Activated CD4-positive, alpha-beta T cell treated with anti-CD3 and anti-CD28 coated beads, Interleukin-2, amount 50 U/mL, for 4 hours (primary cell): ENCODE measurements around the gene SCNM1.
A peak's percentile ranks its signal among the peaks of the same experiment; 100 is the strongest.
"Not testable (repeated sequence)": the region's sequence is repeated elsewhere in the genome, so short reads cannot be mapped to it uniquely, and the experiment has no call there.

Experiments used
- DNase-seq, 2 experiments: peaks; one replicate each; pipeline ENCODE4 v3.0.0-alpha.2; 2020

The SCNM1 gene

DNA sequence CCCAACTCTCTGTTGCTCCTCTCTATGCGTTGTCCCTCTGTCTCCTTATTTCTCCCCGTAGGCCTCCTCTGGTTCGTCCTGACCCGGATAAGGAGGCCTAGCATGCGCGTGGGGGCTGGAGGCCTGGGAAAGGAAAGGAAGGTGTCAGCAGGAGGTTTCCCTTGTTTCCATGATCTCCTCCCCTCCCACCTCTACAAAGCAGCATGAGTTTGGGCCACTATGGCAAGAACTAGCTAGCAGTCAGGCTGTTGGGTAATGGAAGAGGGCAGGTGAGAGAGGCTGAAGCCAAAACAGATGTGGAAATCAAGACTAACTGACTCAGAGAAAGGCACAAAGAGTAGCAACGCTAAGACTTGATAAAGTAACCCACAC, 18.8 kb upstream of the SCNM1 start:
- no peak for DNase-seq

DNA sequence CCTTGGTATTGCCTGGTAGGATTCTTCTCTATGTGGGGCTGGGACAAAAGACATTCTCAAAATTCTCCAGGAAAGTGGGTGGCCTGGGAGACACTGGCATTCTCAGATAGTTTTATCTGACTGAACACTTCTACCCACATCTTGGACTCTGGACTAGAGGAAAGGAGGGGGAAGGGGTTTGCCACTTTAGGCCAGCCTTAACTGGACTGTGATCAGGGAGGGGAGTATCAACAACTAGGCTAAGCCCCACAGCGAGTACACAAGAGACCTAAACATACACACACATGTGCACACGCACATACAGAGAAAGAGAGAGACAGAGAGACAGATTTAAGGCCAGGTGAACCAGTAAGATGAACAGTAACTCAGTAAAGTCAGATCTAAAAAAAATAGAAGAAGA, 18.3 kb upstream of the SCNM1 start:
- DNase-seq, result no peak

DNA sequence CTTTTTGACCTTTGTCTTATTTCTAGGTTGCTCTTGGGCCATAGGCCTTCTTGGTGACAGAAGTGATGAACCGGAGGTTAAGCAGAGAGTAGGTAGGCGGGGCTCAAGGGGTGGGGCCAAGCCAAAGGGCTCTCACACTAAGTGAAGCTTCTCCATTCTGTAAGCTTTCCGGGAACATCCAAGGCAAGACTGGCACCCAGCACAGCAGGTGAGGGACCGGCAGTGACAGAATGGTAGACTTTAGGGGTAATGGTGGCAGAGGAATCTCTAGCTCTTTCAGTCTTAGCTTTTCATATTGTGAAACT, 9.5 kb upstream of the SCNM1 start, which contains the start of gene TNFAIP8L2:
TNFAIP8L2 (plus strand) TSS at position 135 of the 305 bp plus-strand sequence. CDS start 2,049 bp downstream, outside the sequence.
- peak; percentile 68 to 75 for DNase-seq

DNA sequence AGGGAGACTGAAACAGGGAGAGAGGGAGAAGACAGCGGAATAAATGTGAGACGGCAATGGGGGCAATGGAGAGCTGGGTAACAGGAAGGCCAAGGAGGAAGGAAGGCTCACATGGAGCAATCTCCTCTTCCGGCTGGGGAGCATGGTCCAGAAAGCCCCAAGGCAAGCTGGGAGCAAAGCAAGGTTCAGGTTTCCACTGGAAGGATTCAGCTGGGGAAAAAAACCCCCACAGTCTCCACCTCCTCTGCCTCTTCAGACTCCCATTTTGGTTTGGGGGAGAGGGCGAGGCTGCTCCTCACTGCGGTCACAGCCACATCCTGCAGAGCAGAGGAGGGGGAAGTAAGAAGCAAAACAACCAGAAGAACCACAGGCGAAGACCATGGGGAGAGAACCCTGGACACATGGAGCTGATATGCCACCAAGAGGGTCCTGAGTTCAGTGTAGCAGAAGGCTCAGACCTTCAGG, 8.8 kb upstream of the SCNM1 start:
- DNase-seq, result peak in 1 of 2 experiments; percentile 27

DNA sequence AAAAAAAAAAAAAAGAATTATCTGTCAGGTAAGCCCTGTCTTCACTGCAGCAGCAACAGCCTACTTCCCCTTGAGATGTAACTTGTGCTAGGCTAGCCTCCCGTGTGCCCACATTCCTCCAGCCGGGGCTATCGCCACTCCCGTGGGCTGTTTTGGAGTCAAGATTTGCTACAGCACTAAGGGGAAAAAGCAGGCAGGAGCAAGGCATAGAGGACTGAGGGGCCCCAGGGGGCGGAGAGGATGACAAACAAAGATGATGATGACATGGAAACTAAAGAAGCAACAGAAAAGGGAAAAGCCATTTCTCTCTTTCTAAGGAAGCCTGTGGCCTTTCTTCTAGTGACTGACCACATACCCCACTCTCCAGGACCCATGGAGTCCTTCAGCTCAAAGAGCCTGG, 7.6 kb upstream of the SCNM1 start:
- peak; percentile 44 for DNase-seq

DNA sequence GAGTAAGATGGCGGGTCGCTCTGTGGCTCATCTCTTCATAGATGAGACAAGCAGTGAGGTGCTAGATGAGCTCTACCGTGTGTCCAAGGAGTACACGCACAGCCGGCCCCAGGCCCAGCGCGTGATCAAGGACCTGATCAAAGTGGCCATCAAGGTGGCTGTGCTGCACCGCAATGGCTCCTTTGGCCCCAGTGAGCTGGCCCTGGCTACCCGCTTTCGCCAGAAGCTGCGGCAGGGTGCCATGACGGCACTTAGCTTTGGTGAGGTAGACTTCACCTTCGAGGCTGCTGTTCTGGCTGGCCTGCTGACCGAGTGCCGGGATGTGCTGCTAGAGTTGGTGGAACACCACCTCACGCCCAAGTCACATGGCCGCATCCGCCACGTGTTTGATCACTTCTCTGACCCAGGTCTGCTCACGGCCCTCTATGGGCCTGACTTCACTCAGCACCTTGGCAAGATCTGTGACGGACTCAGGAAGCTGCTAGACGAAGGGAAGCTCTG, 7.1 kb upstream of the SCNM1 start:
- no peak for DNase-seq

DNA sequence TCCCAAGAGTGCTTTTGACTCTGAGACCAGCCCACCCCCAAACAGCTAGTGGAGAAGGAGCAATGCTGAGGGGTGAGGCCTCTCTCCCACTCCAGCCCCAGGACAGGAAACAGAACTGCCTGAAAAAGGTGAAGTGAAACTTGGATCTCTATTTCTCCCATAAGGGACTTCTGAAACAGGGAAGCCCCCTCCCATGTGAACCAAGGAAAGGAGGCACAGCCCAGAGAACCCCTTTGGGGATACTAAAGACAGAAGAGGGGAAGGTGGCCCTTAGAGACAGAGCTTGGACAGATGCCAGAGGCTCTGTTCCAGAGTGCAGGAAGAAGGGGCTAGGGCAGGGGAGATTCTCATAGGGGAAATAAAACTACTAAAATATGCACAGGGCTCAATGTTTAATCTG, 6.6 kb upstream of the SCNM1 start:
- no peak for DNase-seq

DNA sequence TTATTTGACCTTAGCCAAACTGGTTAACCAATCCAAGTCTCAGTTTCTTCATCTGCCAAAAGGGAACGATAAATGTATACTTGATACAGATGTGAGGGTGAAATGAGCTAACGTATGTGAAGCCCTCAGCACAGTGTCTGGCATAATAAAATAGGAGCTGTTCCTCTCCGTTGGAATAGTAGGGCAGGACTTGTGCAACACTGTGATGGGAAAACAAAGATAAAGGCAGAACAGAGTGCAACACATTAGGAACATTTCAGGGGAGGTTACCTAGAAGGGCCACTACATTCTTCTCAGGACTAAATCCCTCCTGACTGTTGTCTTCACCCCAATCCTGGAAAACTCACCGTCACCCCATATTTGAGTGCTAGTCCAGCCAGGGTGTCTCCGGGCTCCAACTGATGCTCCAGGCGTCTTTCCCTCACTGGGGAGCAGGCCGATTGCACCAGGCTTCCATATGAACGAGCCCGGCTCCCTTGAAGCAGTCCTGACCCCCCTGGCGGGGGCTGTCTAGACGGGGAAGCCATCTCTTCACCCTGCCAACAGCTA, 1.1 kb upstream of the SCNM1 start:
- no peak for DNase-seq

DNA sequence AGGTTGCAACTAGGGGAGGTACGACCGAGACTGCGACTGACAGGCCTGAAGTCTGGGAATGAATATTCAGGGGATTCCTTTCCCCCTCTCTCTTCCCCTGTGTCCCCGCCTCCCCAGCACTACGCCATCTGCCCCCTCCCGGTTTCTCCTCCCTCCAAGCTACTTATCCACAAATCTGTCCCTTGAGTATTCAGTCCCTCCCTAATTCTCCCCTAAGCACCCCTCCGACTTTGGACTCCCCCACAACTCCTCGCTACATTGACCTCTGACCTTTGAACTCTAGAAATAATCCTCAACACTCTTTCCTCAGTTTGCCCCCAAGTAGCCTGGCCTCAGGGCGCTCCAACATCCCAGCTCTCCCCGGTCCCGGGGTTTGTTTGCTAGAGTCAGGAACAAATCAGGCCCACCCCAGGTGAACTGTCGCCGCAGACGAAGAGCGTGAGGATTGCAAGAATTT, 635 bp upstream of the SCNM1 start:
- DNase-seq, result no peak

DNA sequence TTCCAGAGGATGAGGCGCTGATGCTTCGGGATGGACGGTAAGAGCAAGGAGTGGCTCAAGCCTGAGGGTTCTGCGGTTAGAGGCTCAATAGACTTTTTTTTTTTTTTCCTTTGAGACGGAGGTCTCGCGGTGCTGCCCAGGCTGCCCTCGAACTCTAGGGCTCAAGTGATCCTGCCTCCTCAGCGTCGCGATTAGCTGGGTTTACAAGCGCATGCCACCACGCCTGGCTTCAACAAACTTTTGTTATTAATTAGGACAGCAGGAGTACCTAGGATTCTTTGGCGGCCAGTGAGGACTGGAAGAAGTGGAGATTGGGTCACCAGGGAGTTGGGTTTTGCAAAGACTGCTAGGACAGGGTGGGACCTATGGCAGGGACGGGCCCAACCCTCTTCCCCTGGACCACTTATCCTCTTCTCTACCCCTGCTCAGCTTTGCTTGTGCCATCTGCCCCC, 587 bp downstream of the SCNM1 start:
- DNase-seq, result no peak

DNA sequence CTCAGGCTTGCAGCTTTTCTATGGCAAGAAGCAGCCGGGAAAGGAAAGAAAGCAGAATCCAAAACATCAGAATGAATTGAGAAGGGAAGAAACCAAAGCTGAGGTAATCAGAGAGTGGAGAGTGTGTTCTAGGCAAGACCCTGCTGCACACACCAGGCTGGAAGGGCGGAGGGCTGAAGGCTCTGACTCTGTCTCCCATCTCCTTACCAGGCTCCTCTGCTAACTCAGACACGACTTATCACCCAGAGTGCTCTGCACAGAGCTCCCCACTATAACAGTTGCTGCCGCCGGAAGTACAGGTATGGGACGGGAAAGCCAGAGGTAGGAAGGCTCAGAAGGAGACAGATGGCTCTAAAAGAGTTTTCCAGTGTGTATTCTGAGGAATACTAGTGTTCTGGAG, 1.2 kb downstream of the SCNM1 start:
- DNase-seq, result no peak

DNA sequence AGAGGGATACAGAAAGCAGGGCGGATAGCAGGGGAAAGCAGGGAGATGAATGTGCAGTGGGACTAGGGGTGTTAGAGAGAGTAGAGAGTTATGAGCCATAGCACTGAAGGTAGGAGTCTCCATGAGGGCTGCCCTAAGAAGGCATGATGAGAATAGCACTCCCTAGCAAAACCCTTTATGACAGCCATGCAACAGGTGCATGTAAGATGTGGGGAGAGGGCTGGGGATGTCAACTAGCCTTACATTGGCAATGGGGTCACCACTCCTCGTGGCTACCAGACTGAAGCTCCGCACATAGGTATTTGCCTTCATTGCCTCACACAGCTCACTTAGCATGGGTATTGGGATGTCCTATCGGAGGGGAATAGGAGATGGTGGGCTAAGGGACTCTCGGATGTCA, 5.2 kb downstream of the SCNM1 start:
- DNase-seq, result no peak

DNA sequence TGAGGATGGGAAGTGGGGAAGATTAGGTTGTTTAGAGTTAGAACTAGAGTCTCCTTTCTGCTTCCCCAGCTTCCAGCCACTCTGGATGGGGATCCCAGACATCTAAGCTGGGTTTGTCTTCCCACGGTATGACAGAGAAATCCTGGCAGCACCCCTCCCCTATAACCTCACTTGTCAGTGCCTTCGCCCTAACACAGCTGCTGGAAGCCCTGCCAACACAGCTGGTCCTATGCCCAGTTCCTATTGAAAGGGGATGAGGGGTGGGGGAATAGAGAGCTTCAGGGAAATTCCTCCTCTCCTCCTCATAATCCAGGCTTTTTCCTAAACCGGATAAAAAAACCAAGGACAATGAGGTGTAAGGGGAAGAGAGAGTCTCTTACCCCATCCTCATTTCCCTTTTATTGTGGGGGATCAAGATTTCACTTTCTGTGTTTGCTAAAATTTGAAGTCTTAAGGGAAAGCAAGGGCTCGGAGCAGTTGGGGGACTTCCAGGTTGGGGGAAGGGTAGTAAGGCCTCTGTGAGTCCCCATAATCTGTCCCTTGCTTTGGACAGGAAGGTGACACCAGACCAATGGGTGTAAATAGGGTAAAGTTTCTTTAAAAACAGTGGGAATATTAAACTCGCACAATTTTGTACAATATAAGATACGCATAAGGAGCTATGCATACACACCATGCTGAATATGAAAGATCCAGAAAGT, 9.2 kb downstream of the SCNM1 start:
- DNase-seq, result no peak

DNA sequence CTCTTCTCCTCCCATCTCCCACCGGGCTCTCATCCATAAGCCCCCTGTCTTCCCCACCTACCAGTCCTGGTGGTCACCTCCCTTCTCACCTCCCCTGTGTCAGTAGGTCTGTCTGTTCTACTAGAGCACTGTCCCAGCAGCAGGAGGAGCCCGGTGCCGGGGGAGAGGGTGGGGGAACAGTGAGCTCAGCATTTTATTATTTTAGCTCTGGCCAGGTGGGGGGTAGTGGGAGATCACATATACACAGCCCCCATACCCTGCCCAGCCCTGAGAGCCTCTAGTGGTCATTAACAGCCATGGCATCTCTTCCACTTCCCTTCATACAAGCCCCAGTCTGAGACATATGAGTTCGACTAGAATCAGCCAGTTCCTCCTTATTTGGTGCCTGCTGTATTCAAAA, 9.9 kb downstream of the SCNM1 start, which contains the start of gene TMOD4:
TMOD4 (minus strand) TSS at position 119 of the 400 bp plus-strand sequence. CDS start 1,106 bp downstream, outside the sequence.
- no peak for DNase-seq

DNA sequence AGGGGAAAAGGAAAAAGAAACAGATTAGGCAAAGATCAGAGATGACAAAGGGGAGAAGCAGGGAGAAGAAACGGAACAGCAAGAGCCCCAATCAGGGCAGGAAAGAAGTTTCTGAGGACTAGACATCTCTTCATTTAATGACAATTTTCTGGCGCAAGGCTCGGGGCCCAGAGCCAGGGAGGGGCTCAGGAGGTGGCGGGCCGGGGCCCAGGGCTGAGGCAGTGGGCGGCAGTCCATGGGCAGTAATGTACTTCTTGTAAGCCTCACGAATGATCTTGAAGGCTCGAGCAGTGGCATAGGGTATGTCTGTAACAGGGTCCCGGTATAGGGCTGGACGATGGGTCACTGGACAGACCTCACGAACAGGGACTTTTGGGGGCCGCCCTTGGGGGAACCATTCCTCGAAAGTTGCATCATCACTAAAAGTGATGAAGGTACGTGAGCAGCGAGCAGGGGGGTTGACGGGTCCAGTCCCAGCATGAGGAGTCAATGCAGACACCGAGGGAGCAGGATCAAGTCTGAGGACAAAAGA, 10.6 kb downstream of the SCNM1 start:
- DNase-seq, result no peak

DNA sequence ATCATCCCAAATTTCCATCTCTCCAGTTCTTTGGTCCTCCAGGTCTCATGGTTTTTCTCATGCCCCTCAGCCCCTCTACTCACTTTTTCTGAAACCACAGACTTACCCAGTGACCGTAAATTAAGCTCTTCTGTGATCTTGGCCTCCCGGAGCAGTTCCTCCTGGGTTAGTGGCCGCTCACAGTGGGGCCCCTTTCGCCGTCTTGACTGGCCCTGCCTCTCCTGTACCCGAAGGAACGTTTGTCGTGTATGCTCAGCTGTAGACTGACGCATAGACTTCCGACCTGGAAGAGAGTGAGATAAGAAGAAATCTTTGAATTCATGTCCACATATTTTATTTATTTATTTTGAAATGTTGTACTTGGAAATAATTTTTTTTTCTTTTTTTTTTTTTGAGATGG, 18.3 kb downstream of the SCNM1 start:
- DNase-seq, result no peak

DNA sequence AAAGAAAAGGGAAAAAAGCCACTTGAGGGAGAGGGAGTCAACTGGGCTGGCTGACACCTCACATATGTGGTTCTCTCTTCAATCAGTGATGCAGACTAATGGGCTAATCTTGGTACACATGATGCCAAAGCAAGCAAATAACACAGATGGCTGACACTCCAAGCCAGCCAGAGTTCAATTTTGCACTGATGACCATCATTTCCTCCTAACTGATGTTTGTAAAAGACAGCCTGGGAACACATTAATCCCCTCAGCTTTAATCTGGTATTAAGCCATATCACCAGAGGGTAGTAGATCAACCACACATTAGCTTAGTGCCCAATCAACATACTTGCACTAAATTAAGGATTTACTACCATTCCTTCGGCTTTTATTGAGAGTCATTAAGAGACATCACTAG, 21.3 kb downstream of the SCNM1 start:
- no peak for DNase-seq

DNA sequence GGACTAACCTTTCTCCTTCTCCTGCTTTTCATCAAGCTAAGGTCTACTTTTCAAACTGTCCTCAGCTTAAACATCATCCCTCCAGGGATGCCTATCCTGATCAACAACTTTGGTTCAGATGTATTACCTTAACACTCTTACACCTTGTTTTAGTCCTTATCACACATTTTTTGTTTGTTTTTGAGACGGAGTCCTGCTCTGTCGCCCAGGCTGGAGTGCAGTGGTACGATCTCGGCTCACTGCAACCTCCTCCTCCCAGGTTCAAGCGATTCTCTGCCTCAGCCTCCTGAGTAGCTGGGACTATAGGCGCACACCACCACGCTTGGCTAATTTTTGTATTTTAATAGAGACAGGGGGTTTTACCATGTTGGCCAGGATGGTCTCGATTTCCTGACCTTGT, 22.7 kb downstream of the SCNM1 start:
- not testable (repeated sequence) for DNase-seq

DNA sequence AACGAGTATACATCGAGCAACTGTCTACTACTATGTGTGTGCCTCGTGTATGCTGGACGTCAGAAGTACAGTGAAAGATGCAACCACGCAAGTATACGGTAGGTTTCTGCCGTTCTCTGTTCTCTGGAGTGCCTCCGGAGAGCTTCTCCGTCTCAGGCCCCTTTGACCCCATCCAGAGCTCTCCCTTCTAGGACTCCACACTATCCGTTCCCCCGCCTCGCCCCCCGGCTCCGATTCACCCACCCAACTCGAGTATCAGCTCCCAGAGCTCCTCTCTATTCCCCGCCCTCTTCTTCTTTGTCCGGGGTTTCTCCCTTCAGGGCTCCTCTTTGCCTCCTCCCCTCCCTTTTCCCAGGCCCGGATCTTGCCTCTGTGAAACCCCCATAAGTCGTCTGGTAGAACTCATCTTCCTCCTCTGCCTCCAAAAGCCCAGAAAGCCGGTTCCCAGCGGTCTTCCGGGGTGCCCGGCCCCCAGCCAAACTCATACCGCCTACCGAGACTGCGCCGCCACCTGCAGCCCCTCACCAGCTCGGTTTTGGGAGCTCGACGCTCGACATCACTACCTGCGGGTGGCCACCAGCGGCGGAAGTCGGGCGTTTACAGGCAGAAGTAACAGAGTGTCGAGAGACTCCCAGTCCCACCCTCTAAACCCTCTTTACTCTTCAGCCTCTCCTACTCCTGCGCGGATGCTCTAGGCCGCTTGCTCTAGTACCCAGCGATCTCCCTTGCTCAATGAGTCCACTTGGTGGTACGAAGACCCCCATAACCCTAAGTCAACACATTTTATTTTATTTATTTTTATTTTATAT, 23.9 kb downstream of the SCNM1 start, which contains the start of gene VPS72:
VPS72 (minus strand) TSS at position 561 of the 809 bp plus-strand sequence; CDS start at position 485, 76 bp downstream.
- DNase-seq, result peak; percentile 79 to 82

DNA sequence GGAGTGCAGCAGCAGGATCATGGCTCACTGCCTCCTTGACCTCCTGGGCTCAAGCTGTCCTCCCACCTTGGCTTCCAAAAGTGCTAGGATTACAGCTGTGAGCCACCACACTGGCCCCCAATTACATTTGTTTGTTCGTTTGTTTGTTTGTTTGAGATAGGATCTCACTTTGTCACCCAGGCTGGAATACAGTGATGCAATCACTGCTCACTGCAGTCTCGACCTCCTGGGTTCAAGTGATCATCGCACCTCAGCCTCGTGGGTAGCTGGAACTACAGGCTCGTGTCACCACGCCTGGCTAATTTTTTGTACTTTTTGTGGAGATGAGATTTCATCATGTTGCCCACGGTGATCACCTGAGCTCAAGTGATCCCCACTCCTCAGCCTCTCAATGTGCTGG, 26.1 kb downstream of the SCNM1 start:
- no peak for DNase-seq

DNA sequence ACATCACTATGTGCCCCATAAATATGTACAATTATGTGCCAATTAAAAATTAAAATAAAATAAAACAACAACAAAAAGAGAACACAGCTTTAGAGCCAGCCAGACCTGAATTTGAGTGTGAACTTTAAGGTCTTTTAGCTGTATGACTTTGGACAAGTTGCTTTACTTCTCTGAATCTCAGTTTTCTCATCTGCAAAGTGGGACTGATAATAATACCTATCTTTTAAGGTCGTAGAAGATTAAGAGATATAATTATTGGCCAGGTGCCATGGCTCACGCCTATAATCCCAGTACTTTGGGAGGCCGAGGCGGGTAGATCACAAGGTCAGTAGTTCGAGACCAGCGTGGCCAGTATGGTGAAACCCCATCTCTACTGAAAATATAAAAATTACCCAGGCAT, 27.4 kb downstream of the SCNM1 start:
- no peak for DNase-seq

DNA sequence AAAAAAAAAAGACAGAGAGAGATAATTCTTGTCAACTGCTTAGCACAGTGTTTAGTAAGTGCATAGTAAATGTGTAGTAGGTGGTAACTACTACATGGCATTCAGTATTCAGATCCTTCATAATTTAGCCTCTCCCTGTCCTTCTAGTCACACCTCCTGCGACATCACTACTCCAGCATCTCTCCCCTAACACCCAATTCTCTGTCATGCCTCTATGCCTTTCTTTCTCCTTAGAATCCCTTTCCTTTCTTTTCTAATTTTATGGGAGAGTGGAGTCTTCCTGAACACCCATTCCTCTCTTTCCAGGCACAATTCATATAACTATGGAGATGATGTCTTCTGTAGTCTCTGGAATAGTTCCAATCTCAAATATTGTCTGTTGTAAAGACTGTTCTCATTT, 27.9 kb downstream of the SCNM1 start:
- DNase-seq, result no peak

DNA sequence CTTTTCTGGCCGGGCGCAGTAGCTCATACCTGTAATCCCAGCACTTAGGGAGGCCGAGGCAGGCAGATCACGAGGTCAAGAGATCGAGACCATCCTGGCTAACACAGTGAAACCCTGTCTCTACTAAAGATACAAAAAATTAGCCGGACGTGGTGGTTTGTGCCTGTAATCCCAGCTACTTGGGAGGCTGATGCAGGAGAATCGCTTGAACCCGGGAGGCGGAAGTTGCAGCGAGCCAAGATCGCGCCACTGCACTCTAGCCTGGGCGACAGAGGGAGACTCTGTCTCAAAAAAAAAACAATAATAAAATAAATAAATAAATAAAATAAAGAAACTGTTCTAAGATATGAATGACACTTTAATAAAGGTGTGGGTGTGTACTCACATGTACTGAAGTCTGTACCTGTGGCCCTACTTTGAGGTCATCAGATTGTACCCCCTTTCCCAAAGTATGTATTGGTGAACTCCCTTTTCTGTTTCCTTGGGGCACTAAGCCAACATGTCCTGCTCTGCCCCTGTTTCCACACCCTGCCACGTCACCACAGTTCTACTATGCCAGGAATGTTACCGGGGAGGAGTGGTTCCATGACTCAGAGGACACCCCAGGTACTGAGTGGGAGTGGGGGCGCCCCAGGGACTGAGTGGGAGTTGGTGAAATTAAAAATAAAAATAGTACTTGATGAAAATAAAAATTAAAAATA, 29.1 kb downstream of the SCNM1 start:
- DNase-seq, result peak; percentile 9 to 30
